ENCODE data around the gene FAM118B. TPM values are rescaled to one million over a fixed set of nuclear protein-coding genes. Genes with fewer than 3 reads are reported as not detected.

Gene FAM118B
- total and polyA plus RNA-seq, 7 donors = 13.3 to 46.7 (median 20.0) TPM

- intact Hi-C loops (cut with DNase I) = no loop called here
- ATAC-seq = peak in 1 of 4 donors; percentile 39
- H3K4me1 ChIP-seq = peaks cover 11% of the 10 kb centered on the region
- peaks cover 6 to 75% of the 10 kb centered on the region in 2 donors for H3K36me3 ChIP-seq (ENCODE audit: insufficient read depth in 1 of 2, low read depth in 1 of 2)
- DNase-seq = no peak
- no peaks in the 10 kb centered on the region for H3K9me3 ChIP-seq
- peak overlapping the region; percentile 13 for H3K27ac ChIP-seq
- no peaks in the 10 kb centered on the region for H3K27me3 ChIP-seq (ENCODE audit: insufficient read depth in 3 of 3, low read length in 2 of 3)
- no peak overlapping the region for H3K4me3 ChIP-seq
- 85 to 96% (median 86%) methylated on average over 4 of the region's 4 CpGs for WGBS, 3 donors
- TF ChIP-seq CTCF (IDR thresholded peaks at IDR 0.05) = no peak
Measured at GRCh38 chr11:126256216-126256615, 44.6 kb downstream of the FAM118B start.

GRCh38 chr11:126257144-126257543 lies 45.6 kb downstream of the FAM118B start:
- no peaks in the 10 kb centered on the region for H3K27me3 ChIP-seq (ENCODE audit: insufficient read depth in 3 of 3, low read length in 2 of 3)
- peaks cover 4 to 75% of the 10 kb centered on the region in 2 donors for H3K36me3 ChIP-seq (ENCODE audit: insufficient read depth in 1 of 2, low read depth in 1 of 2)
- 90 to 93% (median 91%) methylated on average over 2 of the region's 2 CpGs for WGBS, 3 donors
- DNase-seq (no peak), ATAC-seq (no peak)
- no peak overlapping the region for H3K4me3 ChIP-seq
- H3K9me3 ChIP-seq = no peaks in the 10 kb centered on the region
- peaks cover 11% of the 10 kb centered on the region for H3K4me1 ChIP-seq
- no peak overlapping the region for H3K27ac ChIP-seq
- no peak for TF ChIP-seq CTCF (IDR thresholded peaks at IDR 0.05)
- intact Hi-C loops (cut with DNase I) = no loop called here

- no peak for TF ChIP-seq CTCF (IDR thresholded peaks at IDR 0.05)
- 94 to 97% (median 95%) methylated on average over 2 of the region's 2 CpGs for WGBS, 3 donors
Measured at GRCh38 chr11:126257764-126258163, 46.2 kb downstream of the FAM118B start.

GRCh38 chr11:126262216-126262615 lies 50.6 kb downstream of the FAM118B start:
- TF ChIP-seq CTCF (IDR thresholded peaks at IDR 0.05) = no peak
- intact Hi-C loops (cut with DNase I) = loop anchor here in 1 of 2 donors (10.0 kb wide), 2 partner anchors 337 to 667 kb away; partner anchors contain the start of gene STT3A
- no peaks in the 10 kb centered on the region for H3K9me3 ChIP-seq
- no peak overlapping the region for H3K27ac ChIP-seq
- WGBS, 3 donors = 87 to 95% (median 91%) methylated on average over 6 of the region's 6 CpGs
- no peaks in the 10 kb centered on the region for H3K27me3 ChIP-seq (ENCODE audit: insufficient read depth in 3 of 3, low read length in 2 of 3)
- ATAC-seq = no peak
- DNase-seq = no peak
- H3K36me3 ChIP-seq (ENCODE audit: insufficient read depth in 1 of 2, low read depth in 1 of 2) = peaks cover 25 to 78% of the 10 kb centered on the region in 2 donors
- no peak overlapping the region for H3K4me3 ChIP-seq
- peaks cover 2% of the 10 kb centered on the region for H3K4me1 ChIP-seq

More at GRCh38 chr11:126257764-126258163, 46.2 kb downstream of the FAM118B start:
- no peak for ATAC-seq
- Histone ChIP-seq H3K4me1 (peaks cover 11% of the 10 kb centered on the region), H3K4me3 (no peak overlapping the region), H3K27ac (no peak overlapping the region), H3K27me3 (ENCODE audit: insufficient read depth in 3 of 3, low read length in 2 of 3) (no peaks in the 10 kb centered on the region), H3K36me3 (ENCODE audit: insufficient read depth in 1 of 2, low read depth in 1 of 2) (peaks cover 4 to 75% of the 10 kb centered on the region in 2 donors), H3K9me3 (no peaks in the 10 kb centered on the region)
- no peak for DNase-seq
- intact Hi-C loops (cut with DNase I) = no loop called here

- no peak for TF ChIP-seq CTCF (IDR thresholded peaks at IDR 0.05)
- intact Hi-C loops (cut with DNase I) = loop anchor here in 1 of 2 donors (10.0 kb wide), 2 partner anchors 339 to 669 kb away; partner anchors contain the start of gene STT3A
- H3K36me3 ChIP-seq (ENCODE audit: insufficient read depth in 1 of 2, low read depth in 1 of 2) = peaks cover 25 to 71% of the 10 kb centered on the region in 2 donors
- H3K27ac ChIP-seq = no peak overlapping the region
- H3K27me3 ChIP-seq (ENCODE audit: insufficient read depth in 3 of 3, low read length in 2 of 3) = no peaks in the 10 kb centered on the region
- WGBS, 3 donors = 77 to 90% (median 82%) methylated on average over 6 of the region's 6 CpGs
- DNase-seq (no peak), ATAC-seq (no peak)
- no peak overlapping the region for H3K4me3 ChIP-seq
- H3K9me3 ChIP-seq = no peaks in the 10 kb centered on the region
- peaks cover 7% of the 10 kb centered on the region for H3K4me1 ChIP-seq
Measured at GRCh38 chr11:126263489-126263888, 51.9 kb downstream of the FAM118B start.
